GM12864 (cell line): ENCODE measurements around the gene THNSL1.

Source experiments
- DNase-seq: peaks from one replicate; pipeline ENCODE4 v3.0.0-alpha.2; 2011; ENCODE audit warnings: low read depth
- H3K4me3 ChIP-seq: 2 replicates; pipeline ENCODE4 v1.5.1; 2011; ENCODE audit warnings: mild to moderate bottlenecking, low read depth, low read length, control low read depth
- CTCF ChIP-seq: IDR thresholded peaks from 2 replicates; pipeline ENCODE4 v1.5.1; 2011; ENCODE audit warnings: low read depth, mild to moderate bottlenecking, moderate library complexity, low read length, control low read depth, inconsistent platforms; ENCODE audit errors: missing control alignments

Gene THNSL1

GRCh38 chr10:25064401-25064800 lies 48.0 kb downstream of the THNSL1 start:
- DNase-seq = no peak
- TF ChIP-seq CTCF = no peak
- H3K4me3 ChIP-seq = no peak overlapping the region

GRCh38 chr10:25065761-25066476 lies 49.5 kb downstream of the THNSL1 start:
- no peak for DNase-seq
- no peak for TF ChIP-seq CTCF
- no peak overlapping the region for H3K4me3 ChIP-seq

GRCh38 chr10:25068152-25069058 lies 52.0 kb downstream of the THNSL1 start:
- no peak for TF ChIP-seq CTCF
- no peak for DNase-seq
- no peak overlapping the region for H3K4me3 ChIP-seq

- no peak for DNase-seq
- H3K4me3 ChIP-seq = no peak overlapping the region
- TF ChIP-seq CTCF = no peak
These were observed 54.8 kb downstream of the THNSL1 start for GRCh38 chr10:25071227-25071626.

GRCh38 chr10:25072786-25073185 lies 56.4 kb downstream of the THNSL1 start:
- H3K4me3 ChIP-seq = no peak overlapping the region
- DNase-seq = no peak
- no peak for TF ChIP-seq CTCF

- TF ChIP-seq CTCF = no peak
- no peak for DNase-seq
- no peak overlapping the region for H3K4me3 ChIP-seq
These were observed 59.4 kb downstream of the THNSL1 start for GRCh38 chr10:25075825-25076224.
